IPS-NIHi7 (cell line): ENCODE results near the gene PFKFB3.
"Not testable (repeated sequence)": the region's sequence is repeated elsewhere in the genome, so short reads cannot be mapped to it uniquely, and the experiment has no call there.

Experiments used
- DNase-seq: peaks from one replicate; pipeline ENCODE4 v3.0.0; 2012; ENCODE audit warnings: mixed read lengths; ENCODE audit errors: extremely low spot score

Gene PFKFB3

DNA sequence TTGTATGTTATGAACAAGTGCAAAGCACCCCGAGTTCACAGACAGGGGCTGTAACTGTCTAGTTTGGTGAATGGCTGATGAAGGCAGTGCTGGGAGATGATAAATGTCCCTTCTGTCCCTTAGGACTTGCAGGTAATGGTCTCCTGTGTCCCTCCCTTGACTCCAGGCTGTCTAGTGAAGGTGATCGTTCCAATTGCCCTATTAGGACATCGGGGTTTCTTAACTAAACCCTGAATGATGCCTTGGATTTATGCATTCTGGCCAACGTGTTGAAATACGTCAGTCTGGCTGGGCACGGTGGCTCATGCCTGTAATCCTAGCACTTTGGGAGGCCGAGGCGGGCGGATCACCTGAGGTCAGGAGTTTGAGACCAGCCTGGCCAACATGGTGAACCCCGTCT lies 69.4 kb downstream of the PFKFB3 start:
- DNase-seq: no peak

DNA sequence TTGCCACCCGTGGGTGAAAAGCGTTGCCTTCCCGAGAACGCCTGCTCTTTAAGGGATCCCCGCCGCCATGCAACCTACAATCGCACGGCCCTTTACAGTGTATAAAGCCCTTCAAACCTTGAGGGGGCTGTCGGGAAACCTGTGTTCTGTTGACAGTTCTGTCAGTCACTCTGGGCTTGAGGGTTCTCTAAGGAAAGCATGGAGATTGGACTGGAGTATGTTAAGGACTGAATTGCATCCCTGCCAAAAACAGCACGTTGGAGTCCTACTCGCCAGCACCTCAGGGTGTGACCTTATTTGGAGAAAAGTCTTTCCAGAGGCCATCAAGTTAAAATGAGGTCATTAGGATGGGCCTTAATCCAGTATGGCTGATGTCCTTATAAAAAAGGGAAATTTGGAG lies 70.6 kb downstream of the PFKFB3 start:
- no peak for DNase-seq

DNA sequence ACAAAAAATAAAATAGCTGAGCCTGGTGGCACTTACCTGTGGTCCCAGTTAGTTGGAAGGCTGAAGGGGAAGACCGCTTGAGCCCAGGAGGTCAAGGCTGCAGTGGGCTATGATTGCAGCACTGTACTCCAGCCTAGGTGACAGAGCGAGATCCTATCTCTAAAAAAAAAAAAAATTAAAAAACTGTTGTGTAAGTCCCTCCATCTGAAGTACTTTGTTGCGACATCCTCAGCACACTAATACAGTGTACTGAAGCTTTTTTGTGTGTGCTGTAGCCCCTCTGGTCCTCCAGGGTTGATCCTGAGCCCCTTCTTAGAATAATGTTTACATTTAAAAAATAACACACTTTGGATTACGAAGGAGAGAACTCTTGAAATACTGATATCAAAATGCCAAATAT lies 71.3 kb downstream of the PFKFB3 start:
- DNase-seq: no peak

DNA sequence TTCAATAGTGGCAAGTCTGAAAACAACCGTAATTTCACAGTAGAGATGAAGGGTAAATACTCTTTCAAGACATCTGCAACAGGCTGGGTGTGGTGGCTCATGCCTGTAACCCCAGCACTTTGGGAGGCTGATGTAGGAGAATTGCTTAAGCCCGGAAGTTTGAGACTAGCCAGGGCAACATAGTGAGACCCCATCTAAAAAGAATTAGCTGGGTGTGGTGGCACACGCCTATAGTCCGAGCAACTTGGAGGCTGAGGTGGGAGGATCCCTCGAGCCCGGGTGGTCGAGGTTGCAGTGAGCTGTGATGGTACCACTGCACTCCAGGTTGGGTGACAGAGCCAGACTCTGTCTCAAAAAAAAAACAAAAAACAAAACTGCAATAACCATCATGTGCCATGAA lies 71.8 kb downstream of the PFKFB3 start:
- no peak for DNase-seq

DNA sequence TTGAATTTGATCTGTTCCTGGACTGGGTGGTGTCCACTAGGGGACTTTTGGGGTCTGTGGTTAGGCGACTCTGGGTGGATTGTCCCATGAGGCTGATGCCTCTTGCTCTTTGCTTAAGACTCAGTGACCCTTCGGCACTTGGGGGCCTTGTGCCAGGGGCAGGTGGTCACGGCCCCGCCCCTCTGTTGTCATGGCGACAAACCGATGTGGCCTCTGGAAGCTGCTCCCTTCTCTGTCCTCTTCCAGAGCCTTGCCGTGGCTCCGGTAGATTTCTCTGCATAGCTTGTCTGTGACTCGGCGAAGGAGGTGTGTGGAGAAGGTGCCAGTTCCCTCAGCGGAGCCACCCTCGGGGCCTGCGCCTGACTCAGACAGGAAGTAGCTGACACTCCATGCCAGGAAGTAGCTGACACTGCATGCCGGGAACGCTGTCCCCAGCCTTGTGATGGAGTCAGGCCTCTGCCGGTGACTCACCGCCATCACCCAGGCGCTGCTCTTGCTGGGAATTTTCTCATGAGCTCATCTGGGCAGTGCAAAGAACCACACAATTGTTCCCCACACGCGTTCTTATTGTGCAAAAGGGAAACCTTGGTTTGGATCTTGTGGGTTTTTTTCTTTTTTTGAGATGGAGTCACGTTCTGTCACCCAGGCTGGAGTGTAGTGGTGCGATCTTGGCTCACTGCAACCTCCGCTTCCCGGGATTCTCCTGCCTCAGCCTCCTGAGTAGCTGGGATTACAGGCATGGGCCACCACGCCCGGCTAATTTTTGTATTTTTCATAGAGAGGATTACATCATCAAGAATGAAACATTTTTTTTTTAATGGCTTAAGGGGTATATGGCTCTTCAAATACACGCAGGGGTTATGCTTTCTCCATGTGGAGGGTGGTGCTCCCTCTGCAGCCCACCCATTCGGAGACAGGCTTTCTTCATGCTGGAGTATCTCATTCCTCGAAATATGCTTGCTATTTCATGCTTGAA lies 72.6 kb downstream of the PFKFB3 start:
- peak; percentile 73 for DNase-seq

DNA sequence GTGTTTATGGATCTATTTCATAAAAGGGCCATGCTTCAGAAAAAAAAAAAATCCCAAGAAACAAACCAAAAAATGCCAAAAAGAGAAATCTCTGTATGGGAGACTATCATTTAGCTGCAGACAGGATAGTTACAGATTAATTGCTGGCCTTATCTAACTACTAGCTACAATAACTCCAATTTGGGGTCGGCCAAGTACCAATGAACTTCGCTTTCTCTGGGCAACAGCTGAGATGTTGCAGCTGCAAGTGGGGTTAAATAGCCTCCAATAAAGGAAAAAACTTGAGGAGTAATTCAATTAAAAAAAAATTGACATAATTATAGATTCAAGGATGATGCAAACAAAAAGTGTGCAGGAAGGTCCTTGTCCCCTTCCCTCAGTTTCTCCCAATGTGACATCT lies 73.6 kb downstream of the PFKFB3 start:
- DNase-seq: no peak

DNA sequence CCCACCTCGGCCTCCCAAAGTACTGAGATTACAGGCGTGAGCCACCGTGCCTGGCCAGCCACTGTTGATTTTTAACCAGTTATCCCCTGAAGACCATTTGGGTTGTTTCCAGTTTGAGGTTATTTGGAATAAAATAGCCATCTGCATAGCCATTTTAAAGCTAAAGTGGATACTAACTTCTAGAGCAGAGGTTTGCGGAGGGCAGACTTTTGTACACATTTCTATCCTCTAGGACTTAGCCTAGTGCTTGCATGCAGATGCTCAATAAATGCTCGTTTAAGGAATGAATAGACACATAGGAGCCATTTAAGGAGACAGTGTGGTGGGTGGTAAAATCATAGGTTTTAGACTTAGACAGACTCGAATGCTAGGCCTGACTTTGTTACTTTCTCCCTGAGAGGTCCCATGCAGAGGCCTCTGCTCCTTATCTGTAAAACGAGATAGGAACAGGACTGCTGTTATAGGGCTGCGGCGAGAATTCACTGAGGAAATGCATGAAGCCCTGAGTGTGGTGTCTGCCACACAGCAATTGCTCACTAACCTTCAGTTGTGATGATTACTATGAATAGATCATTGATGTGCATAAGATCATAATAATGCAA lies 75.9 kb downstream of the PFKFB3 start:
- DNase-seq: no peak

DNA sequence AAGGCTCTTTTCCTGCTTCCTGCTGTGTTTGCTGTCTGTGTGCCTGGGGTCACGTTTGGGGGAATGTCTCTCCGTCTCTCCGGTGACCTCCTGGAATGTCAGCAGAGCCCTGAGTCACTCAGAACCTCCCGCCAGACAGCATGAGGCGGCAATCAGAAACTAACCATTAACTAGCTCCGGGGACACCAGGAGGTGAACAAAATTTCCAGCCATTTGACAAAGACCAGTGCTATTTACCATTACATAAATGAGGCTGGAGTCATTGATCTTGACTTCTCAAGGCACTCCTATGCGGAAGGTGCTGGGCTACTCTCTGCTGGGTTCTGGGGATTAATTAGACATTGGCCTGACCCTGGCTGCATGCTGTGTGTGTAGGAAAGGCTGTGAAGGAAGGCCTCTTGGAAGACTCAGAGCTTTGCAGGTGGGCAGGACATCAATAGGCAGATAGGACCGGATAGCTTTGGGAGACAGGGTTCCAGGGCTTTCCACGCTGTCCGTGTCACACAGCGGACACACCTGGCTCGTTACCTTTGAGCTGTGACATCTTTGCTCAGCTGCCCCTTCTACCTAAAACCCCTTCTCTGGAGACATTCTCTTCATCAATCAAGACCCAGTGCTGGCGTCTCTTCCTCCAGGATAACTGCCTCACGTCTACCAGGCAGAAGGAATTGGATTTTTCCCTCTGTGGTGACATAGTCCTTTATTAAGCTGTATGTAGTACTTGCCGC lies 77.0 kb downstream of the PFKFB3 start:
- DNase-seq: peak; percentile 77

DNA sequence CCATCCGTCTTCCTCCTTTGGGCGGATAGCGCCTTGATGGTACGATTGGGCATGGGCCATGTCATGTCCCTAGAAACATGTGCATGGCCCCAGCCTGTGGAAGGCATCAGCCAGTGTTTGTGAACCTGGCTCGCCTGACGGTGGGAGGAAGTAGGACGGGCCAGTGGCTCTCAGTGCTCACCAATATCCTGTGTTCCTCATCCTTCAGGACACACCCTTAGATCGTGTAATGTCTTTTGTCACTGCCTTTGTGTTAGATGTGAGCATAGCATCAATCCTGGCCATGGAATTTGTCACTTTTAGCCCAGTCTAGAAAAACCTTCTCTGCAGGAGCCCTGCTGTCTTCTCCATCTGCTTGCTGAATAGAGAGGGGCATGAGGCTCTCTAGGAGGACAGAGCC lies 77.6 kb downstream of the PFKFB3 start:
- DNase-seq: no peak

DNA sequence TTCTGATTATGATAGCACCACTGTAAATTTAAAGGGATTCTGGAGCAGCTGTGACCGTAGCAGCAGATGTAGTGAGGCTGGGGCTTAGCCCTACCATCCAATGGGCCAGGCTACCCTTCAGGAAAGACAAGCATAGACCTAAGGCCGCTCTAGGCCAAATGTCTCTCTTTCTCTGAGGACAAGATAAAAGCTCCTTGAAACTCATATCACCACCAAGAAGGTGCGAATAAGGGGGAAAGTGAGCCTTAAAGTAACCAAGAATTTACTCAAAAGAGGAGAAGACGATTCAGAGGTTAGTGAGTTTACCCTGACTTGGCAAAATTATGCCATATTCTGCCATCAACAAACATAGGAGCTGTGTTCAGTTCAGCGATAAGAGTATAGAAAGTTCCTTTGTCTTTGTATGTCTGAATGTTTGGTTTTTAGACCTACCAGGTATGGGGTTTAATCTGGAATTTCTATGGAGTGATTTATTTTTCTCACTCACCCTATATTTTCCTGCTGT lies 79.8 kb downstream of the PFKFB3 start:
- no peak for DNase-seq

DNA sequence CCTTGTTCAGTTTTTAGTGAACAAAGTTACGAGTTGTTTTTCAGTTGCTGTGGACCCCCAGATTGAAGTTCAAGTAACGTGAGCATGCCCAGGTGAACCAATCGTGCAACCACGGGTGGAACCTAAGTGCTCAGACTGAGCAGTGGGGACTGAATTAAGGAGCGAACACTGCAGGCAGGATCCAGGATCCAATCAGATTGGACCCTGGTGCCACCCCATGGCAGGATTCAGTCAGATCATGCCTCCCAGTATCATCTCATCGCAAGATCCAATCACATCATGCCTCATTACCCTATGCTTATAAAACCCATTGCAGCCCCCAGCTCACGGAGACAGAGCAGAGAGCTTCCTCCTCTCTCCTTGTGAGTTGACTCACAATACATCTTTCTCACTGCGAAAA lies 80.9 kb downstream of the PFKFB3 start:
- DNase-seq: no peak

DNA sequence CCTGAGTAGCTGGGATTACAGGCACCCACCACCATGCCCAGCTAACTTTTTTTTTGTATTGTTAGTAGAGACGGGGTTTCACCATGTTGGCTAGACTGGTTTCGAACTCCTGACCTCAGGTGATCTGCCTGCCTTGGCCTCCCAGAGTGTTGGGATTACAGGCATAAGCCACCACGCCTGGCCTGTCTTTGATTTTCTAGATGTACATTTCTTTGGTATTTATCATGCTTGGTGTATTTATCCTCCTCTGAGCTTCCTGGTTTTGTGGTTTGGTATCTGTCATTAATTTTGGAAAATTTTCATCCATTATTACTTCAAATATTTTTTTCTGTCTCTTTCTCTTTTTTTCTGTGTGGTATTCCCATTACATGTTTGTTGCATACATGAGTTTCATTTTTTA lies 87.9 kb downstream of the PFKFB3 start:
- DNase-seq: not testable (repeated sequence)

DNA sequence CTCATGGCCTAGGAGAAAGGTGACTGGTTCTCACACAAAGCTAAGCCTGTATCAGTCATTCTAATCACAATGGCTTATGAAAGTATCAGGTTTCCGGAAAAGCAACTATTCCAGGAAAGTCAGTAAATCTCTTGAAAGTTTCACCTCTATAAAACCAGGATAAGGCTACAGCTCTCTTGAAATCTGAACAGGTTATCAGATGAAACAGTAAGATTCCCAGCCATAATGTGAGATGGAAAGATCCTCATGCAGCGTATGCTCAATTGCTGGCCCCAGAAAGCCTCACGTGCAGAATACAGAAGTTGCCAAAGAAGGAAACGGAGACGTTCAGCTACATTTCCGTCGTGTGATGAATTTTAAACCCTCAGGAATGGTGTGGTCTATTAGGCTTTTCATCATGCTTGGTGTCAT lies 90.0 kb downstream of the PFKFB3 start:
- DNase-seq: no peak

DNA sequence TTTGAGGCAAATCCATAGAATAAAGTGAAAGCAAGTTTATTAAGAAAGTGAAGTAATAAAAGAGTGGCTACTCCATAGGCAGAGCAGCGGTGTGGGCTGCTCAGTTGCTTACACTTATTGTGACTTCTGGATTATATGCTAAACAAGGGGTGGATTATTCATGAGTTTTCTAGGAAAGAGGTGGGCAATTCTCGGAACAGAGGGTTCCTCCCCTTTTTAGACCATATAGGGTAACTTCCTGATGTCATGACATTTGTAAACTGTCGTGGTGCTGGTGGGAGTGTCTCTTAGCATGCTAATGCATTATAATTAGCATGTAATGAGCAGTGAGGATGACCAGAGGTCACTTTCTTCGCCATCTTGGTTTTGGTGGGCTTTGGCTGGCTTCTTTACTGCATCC lies 93.7 kb downstream of the PFKFB3 start:
- not testable (repeated sequence) for DNase-seq

DNA sequence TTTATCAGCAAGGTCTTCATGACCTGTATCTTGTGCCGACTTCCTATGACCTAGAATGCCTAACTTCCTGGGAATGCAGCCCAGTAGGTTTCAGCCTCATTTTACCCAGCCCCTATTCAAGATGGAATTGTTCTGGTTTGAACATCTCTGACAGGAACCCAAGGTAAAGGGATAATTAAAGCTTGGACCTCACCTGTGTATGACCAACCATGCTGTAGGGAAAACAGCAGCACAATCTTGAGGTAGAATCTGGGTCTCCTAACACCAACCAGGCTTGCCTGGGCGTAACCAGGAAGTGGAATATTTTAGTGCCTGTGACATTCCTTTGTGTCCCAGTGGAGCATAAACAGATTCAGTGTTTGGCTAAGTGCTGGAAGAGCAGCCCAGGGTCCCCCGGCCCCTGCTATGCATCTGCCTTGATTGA lies 94.1 kb downstream of the PFKFB3 start:
- DNase-seq: no peak

DNA sequence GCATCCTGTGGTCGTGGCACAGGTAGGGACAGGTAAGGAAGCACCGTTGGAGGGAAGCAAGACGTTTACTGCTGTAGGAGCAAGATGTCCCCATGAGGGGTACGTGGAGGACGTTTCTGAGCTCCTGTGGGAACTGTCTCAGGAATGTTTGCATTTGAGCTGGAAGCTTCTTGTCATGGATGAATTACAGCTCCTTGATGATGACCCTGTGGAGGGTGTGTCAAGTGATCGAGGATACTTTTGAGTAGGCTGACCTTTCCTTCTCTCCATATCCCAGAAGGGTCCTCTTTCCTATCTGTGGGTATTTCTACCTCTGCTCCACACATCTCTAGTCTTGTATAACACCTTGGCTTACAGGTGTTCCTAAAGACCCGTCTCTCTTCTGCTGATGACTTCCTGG lies 94.8 kb downstream of the PFKFB3 start:
- DNase-seq: no peak

DNA sequence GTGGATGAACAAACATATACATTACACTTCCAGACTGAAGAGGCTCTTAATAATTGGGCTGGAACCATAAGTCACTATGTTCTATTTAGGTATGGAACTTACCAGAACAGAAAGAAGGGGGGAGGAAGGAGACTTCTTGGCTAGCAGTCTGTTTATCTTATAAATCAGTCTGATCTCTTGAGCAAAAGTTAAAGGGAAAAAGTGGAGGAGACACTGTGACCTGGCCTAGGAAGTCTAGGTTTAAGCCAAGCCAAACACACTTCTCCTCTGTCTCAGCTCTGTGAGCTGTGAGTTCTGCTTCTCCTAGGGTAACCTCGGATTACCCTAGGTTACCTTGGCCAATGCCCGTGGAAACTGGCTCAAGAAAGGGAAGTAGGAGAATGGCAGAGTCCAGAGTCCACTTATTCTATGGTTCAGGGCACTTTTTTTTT lies 95.2 kb downstream of the PFKFB3 start:
- DNase-seq: no peak

DNA sequence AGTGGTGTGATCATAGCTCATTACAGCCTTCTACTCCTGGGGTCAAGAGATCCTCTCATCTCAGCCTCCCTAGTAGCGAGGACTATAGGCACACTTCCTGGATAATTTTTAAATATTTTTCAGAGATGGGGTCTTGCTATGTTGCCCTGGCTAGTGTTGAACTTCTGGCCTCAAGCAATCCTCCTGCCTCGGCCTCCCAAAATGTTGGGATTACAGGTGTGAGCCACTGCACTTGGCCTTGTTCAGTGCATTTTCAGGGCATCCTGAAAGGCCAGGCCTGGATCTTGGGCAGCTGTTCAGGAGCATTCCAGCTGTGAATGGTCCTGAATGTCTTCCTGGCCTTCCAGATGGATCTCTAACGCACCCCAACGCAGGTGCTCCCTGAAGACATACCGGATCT lies 95.7 kb downstream of the PFKFB3 start:
- DNase-seq: no peak

DNA sequence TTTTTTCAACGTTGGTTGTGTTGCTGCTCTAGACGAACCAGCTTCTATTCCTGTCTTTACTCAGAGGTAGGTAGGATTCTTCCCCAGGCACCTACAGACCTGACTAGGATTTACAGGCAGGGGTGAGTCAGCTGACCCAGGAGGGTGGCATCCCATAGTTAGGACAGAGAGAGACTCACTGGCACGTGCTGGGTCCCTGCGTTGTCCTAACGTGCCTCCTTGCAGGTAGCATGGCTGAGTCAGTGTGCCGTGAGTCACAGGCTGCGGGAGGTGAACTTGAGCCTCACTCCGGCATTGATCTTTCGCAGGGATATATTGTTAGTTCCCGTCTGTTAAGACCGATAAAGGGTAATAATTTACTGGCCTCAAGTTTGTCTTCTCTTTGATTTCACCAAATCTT lies 96.5 kb downstream of the PFKFB3 start:
- DNase-seq: no peak

DNA sequence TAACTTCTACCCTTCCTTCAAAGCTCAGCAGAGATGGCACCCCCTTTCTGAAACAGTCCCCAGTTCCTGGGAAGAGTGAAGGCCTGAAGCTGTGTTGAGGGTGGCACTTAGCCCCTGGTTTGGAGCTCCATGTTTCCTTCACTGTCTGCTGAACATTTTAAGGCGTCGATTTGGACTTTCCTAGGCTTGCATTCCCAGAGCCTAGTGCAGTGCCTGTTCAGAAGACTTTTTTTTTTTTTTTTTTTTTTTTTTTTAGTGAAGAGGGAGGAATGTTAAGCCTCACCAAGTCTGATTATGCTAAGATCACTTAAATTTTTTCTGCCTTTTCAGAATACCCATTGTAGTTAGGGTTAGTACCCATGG lies 97.0 kb downstream of the PFKFB3 start:
- no peak for DNase-seq

DNA sequence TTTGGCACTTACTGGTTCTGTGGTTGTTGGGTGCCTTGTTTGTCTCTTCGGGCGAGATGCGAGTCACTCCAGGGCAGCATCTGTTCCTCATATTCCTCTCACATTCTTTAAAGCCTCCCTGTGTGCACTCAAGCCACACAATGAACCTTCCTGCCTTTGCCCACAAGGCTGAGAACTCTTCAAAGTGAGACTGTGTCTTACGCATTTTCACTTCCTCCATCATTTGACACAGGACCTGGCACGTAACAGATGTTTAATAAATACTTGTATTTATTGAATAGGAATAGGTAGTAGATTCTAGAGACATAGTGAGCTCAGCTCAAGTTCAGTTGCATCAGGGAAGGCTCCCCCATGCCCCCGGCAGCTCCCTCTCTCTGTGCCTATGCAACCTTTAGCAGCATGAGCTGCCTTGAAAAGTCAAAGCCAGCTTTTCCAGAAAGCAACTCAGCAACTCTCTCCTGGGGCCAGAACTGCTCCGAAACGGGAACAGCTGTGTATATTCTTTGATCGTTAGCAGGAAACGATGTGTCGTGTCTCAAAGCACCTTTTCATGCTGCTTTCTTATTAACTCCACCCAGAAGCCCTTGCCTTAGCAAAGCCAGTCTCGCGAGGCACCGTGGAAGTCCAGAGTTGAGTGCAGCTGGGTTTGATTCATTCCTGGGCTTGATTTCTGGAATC lies 97.5 kb downstream of the PFKFB3 start:
- DNase-seq: no peak
